ENCODE data around the gene TAF6. TPM values are rescaled to one million over a fixed set of nuclear protein-coding genes. Genes with fewer than 3 reads are reported as not detected.

TAF6 gene
- total and polyA plus RNA-seq, 9 of the 15 experiments (the other 6 are each of a cell fraction or from before 2014, with no cell fraction given): 0.78 to 78.7 (median 21.3) TPM

GRCh38 chr7:100101016-100101862 lies 17.9 kb downstream of the TAF6 start, which contains the start of the genes AP4M1 and MCM7 (continued):
- TF ChIP-seq, protein P1, sequence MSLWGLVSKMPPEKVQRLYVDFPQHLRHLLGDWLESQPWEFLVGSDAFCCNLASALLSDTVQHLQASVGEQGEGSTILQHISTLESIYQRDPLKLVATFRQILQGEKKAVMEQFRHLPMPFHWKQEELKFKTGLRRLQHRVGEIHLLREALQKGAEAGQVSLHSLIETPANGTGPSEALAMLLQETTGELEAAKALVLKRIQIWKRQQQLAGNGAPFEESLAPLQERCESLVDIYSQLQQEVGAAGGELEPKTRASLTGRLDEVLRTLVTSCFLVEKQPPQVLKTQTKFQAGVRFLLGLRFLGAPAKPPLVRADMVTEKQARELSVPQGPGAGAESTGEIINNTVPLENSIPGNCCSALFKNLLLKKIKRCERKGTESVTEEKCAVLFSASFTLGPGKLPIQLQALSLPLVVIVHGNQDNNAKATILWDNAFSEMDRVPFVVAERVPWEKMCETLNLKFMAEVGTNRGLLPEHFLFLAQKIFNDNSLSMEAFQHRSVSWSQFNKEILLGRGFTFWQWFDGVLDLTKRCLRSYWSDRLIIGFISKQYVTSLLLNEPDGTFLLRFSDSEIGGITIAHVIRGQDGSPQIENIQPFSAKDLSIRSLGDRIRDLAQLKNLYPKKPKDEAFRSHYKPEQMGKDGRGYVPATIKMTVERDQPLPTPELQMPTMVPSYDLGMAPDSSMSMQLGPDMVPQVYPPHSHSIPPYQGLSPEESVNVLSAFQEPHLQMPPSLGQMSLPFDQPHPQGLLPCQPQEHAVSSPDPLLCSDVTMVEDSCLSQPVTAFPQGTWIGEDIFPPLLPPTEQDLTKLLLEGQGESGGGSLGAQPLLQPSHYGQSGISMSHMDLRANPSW (CRISPR knock-in tag; IDR thresholded peaks at IDR 0.05): no peak; the same call in 1 of the 2 replicates
- TF ChIP-seq SRF (CRISPR knock-in tag; IDR thresholded peaks at IDR 0.05) (peak in 1 of 2 experiments; percentile 84; a peak in 2 of 4 replicates), KDM4B (IDR thresholded peaks at IDR 0.05; ENCODE audit: borderline replicate concordance in 2 of 2, low read depth in 1 of 2) (no peak), ZFX (CRISPR knock-in tag; IDR thresholded peaks at IDR 0.05) (peak; percentile 53), HLTF (IDR thresholded peaks at IDR 0.05) (no peak)
- TF ChIP-seq, protein P2, sequence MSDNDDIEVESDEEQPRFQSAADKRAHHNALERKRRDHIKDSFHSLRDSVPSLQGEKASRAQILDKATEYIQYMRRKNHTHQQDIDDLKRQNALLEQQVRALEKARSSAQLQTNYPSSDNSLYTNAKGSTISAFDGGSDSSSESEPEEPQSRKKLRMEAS (CRISPR knock-in tag; IDR thresholded peaks at IDR 0.05): peak; percentile 97

Data from K562 (cell line).